A549 (cell line): ENCODE data around the gene DLX5. TPM values are rescaled to one million over a fixed set of nuclear protein-coding genes. Genes with fewer than 3 reads are reported as not detected.
"Not testable (repeated sequence)": the region's sequence is repeated elsewhere in the genome, so short reads cannot be mapped to it uniquely, and the experiment has no call there.

Experiments used
- ATAC-seq, 2 experiments: fragments of 200-7000 bp in 1 of 2; fragments of >200 bp in 1 of 2; cut with Nextera tagmentation in 1 of 2; cut with Tn5 transposase in 1 of 2; 3 replicates each; pipeline versions ENCODE4 v1.8.0 to v1.9.1; 2018 to 2020; ENCODE audit warnings: mild to moderate bottlenecking in 1 of 2, moderate library complexity in 1 of 2
- CTCF ChIA-PET: fragments of 300-600 bp; sonication (Branson Sonifier 250); formaldehyde crosslinking; extraction: SDS; loops from one replicate; lab custom pipeline; 2021; ENCODE audit warnings: antibody characterized with exemption, inconsistent platforms; lab: Yijun Ruan, JAX
- POLR2A ChIA-PET: fragments of 350-600 bp; formaldehyde crosslinking; extraction: SDS; loops from one replicate; lab custom pipeline; 2021; ENCODE audit warnings: antibody characterized with exemption, inconsistent platforms; lab: Yijun Ruan, JAX
- DNase-seq, 2 experiments: peaks; one replicate each; pipeline versions ENCODE4 v3.0.0 to v3.0.0-alpha.2; 2011 to 2016; ENCODE audit warnings: low read depth in 1 of 2, low spot score in 1 of 2
- FAIRE-seq: peaks from 2 replicates; lab custom pipeline; 2011; peaks lifted over from hg19 to GRCh38; lab: Jason Lieb, UNC
- H3K27ac ChIP-seq, 2 experiments: fragments of >200 bp; sonication (Bioruptor Twin); formaldehyde crosslinking; 3 replicates each; pipeline ENCODE4 v1.5.1; 2016 to 2017
- H3K4me1 ChIP-seq: fragments of >200 bp; sonication (Bioruptor Twin); formaldehyde crosslinking; 3 replicates; pipeline ENCODE4 v1.6.1; 2016
- H3K4me2 ChIP-seq: fragments of >200 bp; sonication (Bioruptor Twin); formaldehyde crosslinking; 3 replicates; pipeline ENCODE4 v1.6.1; 2016
- H3K4me3 ChIP-seq: fragments of >200 bp; sonication (Bioruptor Twin); formaldehyde crosslinking; 3 replicates; pipeline ENCODE4 v1.5.1; 2016
- H3K9me3 ChIP-seq: fragments of >200 bp; sonication (Bioruptor Twin); formaldehyde crosslinking; 3 replicates; pipeline ENCODE4 v1.6.1; 2016
- CBX2 ChIP-seq: fragments of 200-600 bp; sonication (generic); IDR thresholded peaks from 2 replicates; pipeline ENCODE4 v1.6.1; 2016; ENCODE audit warnings: low read depth, mild to moderate bottlenecking, borderline replicate concordance
- CHD4 ChIP-seq: fragments of 200-600 bp; sonication (generic); IDR thresholded peaks from 2 replicates; pipeline ENCODE4 v1.6.1; 2016; ENCODE audit warnings: antibody characterized with exemption, mild to moderate bottlenecking, borderline replicate concordance
- FOSB ChIP-seq: fragments of 250-450 bp; sonication (Bioruptor Pico); IDR thresholded peaks from 2 replicates; pipeline ENCODE4 v1.5.0; 2020; ENCODE audit warnings: mild to moderate bottlenecking, moderate library complexity
- HOXB5 ChIP-seq: fragments of 250-450 bp; sonication (Bioruptor Pico); IDR thresholded peaks from 2 replicates; pipeline ENCODE4 v1.5.0; 2020; ENCODE audit warnings: mild to moderate bottlenecking, moderate library complexity
- JUN ChIP-seq, 2 experiments: fragments of >200 bp; sonication (Bioruptor Twin); formaldehyde crosslinking; IDR thresholded peaks; 2 replicates in 1 of 2; 3 replicates in 1 of 2; pipeline ENCODE4 v1.6.1; 2016 to 2017
- MAFK ChIP-seq: fragments of 450-650 bp; IDR thresholded peaks from 2 replicates; pipeline ENCODE4 v1.6.1; 2014; ENCODE audit not compliant: partially characterized antibody
- NFE2L2 ChIP-seq: fragments of 150-350 bp; conservative IDR thresholded peaks from 2 replicates; pipeline ENCODE4 v1.6.1; 2014; ENCODE audit warnings: low read length
- PHF8 ChIP-seq: fragments of 200-600 bp; sonication (generic); IDR thresholded peaks from 2 replicates; pipeline ENCODE4 v1.6.1; 2016; ENCODE audit warnings: low read depth, mild to moderate bottlenecking, antibody characterized with exemption, moderate library complexity, borderline replicate concordance
- POLR2A ChIP-seq: IDR thresholded peaks from 2 replicates; pipeline ENCODE4 v1.6.1; 2012; ENCODE audit warnings: mild to moderate bottlenecking, low read length
- POLR2AphosphoS2 ChIP-seq: conservative IDR thresholded peaks from 2 replicates; pipeline ENCODE4 v1.6.1; 2012; ENCODE audit warnings: low read length, improper control_type of control experiment, inconsistent platforms
- RCOR1 ChIP-seq: fragments of 150-350 bp; IDR thresholded peaks from 2 replicates; pipeline ENCODE4 v1.6.1; 2014; ENCODE audit warnings: antibody characterized with exemption, low read length, low read depth
- RNF2 ChIP-seq: fragments of 200-600 bp; sonication (generic); IDR thresholded peaks from 2 replicates; pipeline ENCODE4 v1.6.1; 2016; ENCODE audit warnings: low read depth, mild to moderate bottlenecking, antibody characterized with exemption, moderate library complexity, borderline replicate concordance
- whole genome bisulfite sequencing: methylation state at CpG from one replicate; pipeline ENCODE4 v1.1.6; 2017; ENCODE audit errors: missing lambda C conversion rate; 5-methylcytosine and 5-hydroxymethylcytosine counted together
- polyA plus RNA-seq, 4 experiments: library from polyadenylated mRNA; depleted of rRNA in 3 of 4; stranded (reverse); fragments of >200 nt; fragmentation: RNase III in 1 of 4; extraction: RNeasy Plus Mini Kit Qiagen cat#74134 plus additional on column Dnase treatment in 1 of 4; gene quantifications; 2 replicates in 3 of 4; 3 replicates in 1 of 4; pipeline ENCODE4 v1.2.3, GENCODE V29; 2011 to 2017
- TF ChIP-seq, protein P1 (sequence below): fragments of 450-650 bp; IDR thresholded peaks from 2 replicates; pipeline ENCODE4 v1.6.1; 2014; ENCODE audit warnings: antibody characterized with exemption
- TF ChIP-seq, protein P2 (sequence below): fragments of >200 bp; sonication (Bioruptor Twin); formaldehyde crosslinking; IDR thresholded peaks from 3 replicates; pipeline ENCODE4 v1.5.1; 2016
- TF ChIP-seq, protein P3 (sequence below): IDR thresholded peaks from 2 replicates; pipeline ENCODE4 v1.6.1; 2012

The DLX5 gene
- polyA plus RNA-seq, 2 of the 4 experiments (the other 2 are of a cell fraction) = not detected

DNA sequence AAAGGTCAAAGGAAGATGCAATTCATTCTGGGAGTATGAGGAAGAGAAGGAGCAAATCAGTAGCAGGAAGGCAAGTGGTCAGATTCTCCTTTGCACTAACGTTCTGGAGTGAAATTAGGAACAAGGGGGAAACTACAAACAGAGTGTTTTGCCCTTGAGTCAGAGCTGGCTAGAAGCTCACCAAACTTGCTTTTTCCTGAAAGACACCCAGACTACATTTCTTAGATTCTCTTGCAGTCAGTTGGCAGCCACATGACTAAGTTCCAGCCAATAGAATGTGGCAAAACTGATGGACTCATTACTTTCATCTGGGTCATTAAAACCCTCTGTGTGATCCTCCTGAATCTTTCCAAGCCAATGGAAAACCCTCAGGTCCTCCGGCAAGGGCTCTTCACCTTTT, 18.6 kb upstream of the DLX5 start:
- FAIRE-seq = no peak
- H3K4me3 ChIP-seq = no peak overlapping the region
- TF ChIP-seq RCOR1 = no peak
- no peak for TF ChIP-seq POLR2A
- TF ChIP-seq JUN (IDR thresholded peaks at IDR 0.05) = no peak
- TF ChIP-seq CBX2 = no peak
- TF ChIP-seq PHF8 = no peak
- no peak for TF ChIP-seq HOXB5 (CRISPR knock-in tag)
- TF ChIP-seq, protein P1, sequence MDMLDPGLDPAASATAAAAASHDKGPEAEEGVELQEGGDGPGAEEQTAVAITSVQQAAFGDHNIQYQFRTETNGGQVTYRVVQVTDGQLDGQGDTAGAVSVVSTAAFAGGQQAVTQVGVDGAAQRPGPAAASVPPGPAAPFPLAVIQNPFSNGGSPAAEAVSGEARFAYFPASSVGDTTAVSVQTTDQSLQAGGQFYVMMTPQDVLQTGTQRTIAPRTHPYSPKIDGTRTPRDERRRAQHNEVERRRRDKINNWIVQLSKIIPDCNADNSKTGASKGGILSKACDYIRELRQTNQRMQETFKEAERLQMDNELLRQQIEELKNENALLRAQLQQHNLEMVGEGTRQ = no peak
- no peak for TF ChIP-seq FOSB
- no peak for TF ChIP-seq RNF2
- TF ChIP-seq, protein P2, sequence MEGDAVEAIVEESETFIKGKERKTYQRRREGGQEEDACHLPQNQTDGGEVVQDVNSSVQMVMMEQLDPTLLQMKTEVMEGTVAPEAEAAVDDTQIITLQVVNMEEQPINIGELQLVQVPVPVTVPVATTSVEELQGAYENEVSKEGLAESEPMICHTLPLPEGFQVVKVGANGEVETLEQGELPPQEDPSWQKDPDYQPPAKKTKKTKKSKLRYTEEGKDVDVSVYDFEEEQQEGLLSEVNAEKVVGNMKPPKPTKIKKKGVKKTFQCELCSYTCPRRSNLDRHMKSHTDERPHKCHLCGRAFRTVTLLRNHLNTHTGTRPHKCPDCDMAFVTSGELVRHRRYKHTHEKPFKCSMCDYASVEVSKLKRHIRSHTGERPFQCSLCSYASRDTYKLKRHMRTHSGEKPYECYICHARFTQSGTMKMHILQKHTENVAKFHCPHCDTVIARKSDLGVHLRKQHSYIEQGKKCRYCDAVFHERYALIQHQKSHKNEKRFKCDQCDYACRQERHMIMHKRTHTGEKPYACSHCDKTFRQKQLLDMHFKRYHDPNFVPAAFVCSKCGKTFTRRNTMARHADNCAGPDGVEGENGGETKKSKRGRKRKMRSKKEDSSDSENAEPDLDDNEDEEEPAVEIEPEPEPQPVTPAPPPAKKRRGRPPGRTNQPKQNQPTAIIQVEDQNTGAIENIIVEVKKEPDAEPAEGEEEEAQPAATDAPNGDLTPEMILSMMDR = no peak
- TF ChIP-seq, protein P3, sequence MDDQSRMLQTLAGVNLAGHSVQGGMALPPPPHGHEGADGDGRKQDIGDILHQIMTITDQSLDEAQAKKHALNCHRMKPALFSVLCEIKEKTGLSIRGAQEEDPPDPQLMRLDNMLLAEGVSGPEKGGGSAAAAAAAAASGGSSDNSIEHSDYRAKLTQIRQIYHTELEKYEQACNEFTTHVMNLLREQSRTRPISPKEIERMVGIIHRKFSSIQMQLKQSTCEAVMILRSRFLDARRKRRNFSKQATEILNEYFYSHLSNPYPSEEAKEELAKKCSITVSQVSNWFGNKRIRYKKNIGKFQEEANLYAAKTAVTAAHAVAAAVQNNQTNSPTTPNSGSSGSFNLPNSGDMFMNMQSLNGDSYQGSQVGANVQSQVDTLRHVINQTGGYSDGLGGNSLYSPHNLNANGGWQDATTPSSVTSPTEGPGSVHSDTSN = no peak
- no peak for TF ChIP-seq NFE2L2
- TF ChIP-seq POLR2AphosphoS2 = no peak
- TF ChIP-seq, all 56 proteins: peak for 0
- DNase-seq (no peak), ATAC-seq (no peak)
- 0% methylated on average over 2 of the region's 2 CpGs for WGBS
- Histone ChIP-seq H3K4me2 (no peak overlapping the region), H3K9me3 (no peaks in the 10 kb centered on the region), H3K4me1 (no peaks in the 10 kb centered on the region), H3K27ac (no peak overlapping the region)
- ChIA-PET CTCF (no interaction called here), POLR2A (no interaction called here)

DNA sequence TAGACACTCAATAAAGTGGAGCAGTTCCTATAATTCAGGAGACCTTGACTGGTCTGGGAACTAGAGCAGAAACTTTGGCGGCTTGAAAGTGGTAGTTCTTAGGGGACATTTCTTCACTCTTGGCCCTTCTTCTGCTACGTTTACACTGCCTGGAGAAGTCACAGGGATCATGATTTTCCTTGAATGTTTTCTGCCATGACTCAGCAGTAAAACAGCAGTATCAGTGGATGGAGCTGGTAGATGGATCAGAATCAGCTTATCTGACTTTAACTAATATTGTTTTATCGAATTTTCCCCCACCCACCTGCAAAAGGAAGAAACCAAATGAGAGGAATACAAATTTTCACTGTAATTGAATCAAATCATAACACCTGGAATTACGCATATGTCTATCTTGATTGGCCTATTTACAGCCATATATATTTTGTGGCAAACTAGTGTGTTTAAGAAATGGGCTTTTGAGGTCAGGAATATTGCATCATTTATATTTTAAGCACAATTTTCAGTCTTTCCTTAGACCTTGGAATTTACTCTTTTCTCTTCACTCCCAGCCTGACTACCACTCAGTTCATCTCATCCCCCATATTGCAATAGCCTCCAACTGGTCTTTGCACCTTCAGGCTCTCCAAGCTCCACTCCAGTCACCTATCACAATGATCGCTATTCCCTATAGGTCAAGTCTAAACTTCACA, 14.9 kb upstream of the DLX5 start:
- H3K4me2 ChIP-seq = no peak overlapping the region
- H3K27ac ChIP-seq = no peak overlapping the region
- no peak for TF ChIP-seq RCOR1
- no peak for TF ChIP-seq RNF2
- TF ChIP-seq NFE2L2 = peak; percentile 83
- TF ChIP-seq MAFK = peak; percentile 78
- TF ChIP-seq CHD4 = no peak
- 43% methylated on average over 5 of the region's 5 CpGs for WGBS
- FAIRE-seq (no peak), DNase-seq (no peak), ATAC-seq (no peak)
- POLR2A ChIA-PET = no interaction called here
- H3K4me1 ChIP-seq = no peaks in the 10 kb centered on the region
- H3K9me3 ChIP-seq = no peaks in the 10 kb centered on the region
- CTCF ChIA-PET = interaction anchor here (1.1 to 2.8 kb wide), 2 partner anchors 12 to 1124 kb away, joined by 3 to 9 read pairs; no protein-coding TSS in a partner anchor
- no peak overlapping the region for H3K4me3 ChIP-seq

DNA sequence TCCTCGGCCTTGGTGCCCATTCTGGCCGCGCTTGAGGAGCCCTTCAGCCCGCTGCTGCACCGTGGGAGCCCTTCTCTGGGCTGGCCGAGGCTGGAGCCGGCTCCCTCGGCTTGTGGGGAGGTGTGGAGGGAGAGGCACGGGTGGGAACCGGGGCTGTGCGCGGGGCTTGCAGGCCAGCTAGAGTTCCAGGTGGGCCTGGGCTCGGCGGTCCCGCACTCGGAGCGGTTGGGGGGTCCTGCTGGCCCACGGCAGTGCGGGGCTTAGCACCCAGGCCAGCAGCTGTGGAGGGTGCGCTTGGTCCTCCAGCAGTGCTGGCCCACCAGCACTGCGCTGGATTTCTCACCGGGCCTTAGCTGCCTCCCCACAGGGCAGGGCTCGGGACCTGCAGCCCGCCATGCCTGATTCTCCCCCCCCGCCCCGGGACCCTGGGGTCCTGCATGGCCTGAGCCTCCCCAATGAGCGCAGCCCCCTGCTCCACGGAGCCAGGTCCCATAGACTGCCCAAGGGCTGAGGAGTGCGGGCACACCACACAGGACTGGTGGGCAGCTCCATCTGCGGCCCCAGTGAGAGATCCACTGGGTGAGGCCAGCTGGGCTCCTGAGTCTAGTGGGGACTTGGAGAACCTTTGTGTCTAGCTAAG, 9.7 kb upstream of the DLX5 start:
- H3K9me3 ChIP-seq, H3K27ac ChIP-seq, DNase-seq, H3K4me1 ChIP-seq, ATAC-seq, H3K4me3 ChIP-seq, POLR2A ChIA-PET, H3K4me2 ChIP-seq, FAIRE-seq: not testable (repeated sequence)
- CTCF ChIA-PET = interaction anchor here (0.6 to 1.1 kb wide), 3 partner anchors 145 to 1118 kb away, joined by 3 to 5 read pairs (median 3); no protein-coding TSS in a partner anchor
- WGBS = 34% methylated on average over 6 of the region's 30 CpGs
